ENCODE data around the gene BECN2.

BECN2 gene, protein sequence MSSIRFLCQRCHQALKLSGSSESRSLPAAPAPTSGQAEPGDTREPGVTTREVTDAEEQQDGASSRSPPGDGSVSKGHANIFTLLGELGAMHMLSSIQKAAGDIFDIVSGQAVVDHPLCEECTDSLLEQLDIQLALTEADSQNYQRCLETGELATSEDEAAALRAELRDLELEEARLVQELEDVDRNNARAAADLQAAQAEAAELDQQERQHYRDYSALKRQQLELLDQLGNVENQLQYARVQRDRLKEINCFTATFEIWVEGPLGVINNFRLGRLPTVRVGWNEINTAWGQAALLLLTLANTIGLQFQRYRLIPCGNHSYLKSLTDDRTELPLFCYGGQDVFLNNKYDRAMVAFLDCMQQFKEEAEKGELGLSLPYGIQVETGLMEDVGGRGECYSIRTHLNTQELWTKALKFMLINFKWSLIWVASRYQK

DNA sequence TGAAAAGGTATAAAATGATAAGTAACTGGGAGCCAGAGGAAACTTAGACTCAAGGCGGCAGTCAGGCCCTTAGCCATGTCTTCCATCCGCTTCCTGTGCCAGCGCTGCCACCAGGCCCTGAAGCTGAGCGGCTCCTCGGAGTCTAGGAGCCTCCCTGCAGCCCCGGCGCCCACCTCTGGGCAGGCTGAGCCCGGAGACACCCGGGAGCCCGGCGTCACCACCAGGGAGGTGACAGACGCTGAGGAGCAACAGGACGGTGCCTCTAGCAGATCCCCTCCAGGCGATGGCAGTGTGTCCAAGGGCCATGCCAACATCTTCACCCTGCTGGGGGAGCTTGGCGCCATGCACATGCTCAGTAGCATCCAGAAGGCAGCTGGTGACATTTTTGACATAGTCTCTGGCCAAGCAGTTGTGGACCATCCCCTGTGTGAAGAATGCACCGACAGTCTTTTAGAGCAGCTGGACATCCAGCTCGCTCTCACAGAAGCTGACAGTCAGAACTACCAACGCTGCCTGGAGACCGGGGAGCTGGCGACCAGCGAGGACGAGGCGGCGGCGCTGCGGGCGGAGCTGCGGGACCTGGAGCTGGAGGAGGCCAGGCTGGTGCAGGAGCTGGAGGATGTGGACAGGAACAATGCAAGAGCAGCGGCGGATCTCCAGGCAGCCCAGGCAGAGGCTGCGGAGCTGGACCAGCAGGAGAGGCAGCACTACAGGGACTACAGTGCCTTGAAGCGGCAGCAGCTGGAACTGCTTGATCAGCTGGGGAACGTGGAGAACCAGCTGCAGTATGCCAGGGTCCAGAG lies at the start of gene BECN2:
BECN2 (plus strand) TSS at position 76 of the 803 bp plus-strand sequence; CDS start at position 76, 0 bp downstream.
- ChIA-PET CTCF (interaction anchor here (0.7 to 1.8 kb wide), 5 partner anchors 23 to 497 kb away, joined by 3 to 4 read pairs (median 3); no protein-coding TSS in a partner anchor), POLR2A (no interaction called here)
- TF ChIP-seq, protein P1, sequence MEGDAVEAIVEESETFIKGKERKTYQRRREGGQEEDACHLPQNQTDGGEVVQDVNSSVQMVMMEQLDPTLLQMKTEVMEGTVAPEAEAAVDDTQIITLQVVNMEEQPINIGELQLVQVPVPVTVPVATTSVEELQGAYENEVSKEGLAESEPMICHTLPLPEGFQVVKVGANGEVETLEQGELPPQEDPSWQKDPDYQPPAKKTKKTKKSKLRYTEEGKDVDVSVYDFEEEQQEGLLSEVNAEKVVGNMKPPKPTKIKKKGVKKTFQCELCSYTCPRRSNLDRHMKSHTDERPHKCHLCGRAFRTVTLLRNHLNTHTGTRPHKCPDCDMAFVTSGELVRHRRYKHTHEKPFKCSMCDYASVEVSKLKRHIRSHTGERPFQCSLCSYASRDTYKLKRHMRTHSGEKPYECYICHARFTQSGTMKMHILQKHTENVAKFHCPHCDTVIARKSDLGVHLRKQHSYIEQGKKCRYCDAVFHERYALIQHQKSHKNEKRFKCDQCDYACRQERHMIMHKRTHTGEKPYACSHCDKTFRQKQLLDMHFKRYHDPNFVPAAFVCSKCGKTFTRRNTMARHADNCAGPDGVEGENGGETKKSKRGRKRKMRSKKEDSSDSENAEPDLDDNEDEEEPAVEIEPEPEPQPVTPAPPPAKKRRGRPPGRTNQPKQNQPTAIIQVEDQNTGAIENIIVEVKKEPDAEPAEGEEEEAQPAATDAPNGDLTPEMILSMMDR (IDR thresholded peaks at IDR 0.05; ENCODE audit: control extremely low read depth, extremely low read depth, low read depth, missing control alignments): no peak
- DNase-seq (ENCODE audit: extremely low spot score): no peak

DNA sequence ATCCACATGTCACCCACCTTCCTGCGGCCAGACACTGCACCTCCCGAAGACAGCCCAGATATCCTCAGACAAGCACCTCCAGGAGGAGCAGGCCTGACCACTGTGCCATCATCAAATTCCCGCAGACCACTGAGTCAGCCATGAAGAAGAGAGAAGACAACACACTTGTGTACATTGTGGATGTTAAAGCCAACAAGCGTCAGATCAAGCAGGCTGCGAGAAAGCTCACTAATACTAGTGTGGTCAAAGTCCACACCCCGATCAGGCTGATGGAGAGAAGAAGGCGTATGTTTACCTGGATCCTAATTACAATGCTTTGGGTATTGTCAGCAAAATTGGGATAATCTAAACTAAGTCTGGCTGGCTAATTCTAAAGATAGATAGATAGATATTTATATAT lies 41.4 kb upstream of the BECN2 start:
- POLR2A ChIA-PET: no interaction called here
- CTCF ChIA-PET: interaction anchor here (1.1 kb wide), 1 partner anchor 20 kb away, joined by 3 read pairs; no protein-coding TSS in a partner anchor
- TF ChIP-seq, protein P1 (IDR thresholded peaks at IDR 0.05; ENCODE audit: control extremely low read depth, extremely low read depth, low read depth, missing control alignments): no peak

GRCh38 chr1:241917487-241917886 lies 40.1 kb upstream of the BECN2 start:
- POLR2A ChIA-PET: no interaction called here
- DNase-seq (ENCODE audit: extremely low spot score): no peak
- TF ChIP-seq, protein P1 (IDR thresholded peaks at IDR 0.05; ENCODE audit: control extremely low read depth, extremely low read depth, low read depth, missing control alignments): no peak
- CTCF ChIA-PET: interaction anchor here (1.3 kb wide), 1 partner anchor 17 kb away, joined by 4 read pairs; no protein-coding TSS in a partner anchor

More for the DNA sequence above, 41.4 kb upstream of the BECN2 start:
- DNase-seq (ENCODE audit: extremely low spot score): no peak

GRCh38 chr1:241918879-241919278 lies 38.7 kb upstream of the BECN2 start:
- ChIA-PET POLR2A (no interaction called here), CTCF (interaction anchor here (1.3 kb wide), 1 partner anchor 18 kb away, joined by 4 read pairs; no protein-coding TSS in a partner anchor)
- TF ChIP-seq, protein P1 (IDR thresholded peaks at IDR 0.05; ENCODE audit: control extremely low read depth, extremely low read depth, low read depth, missing control alignments): no peak
- DNase-seq (ENCODE audit: extremely low spot score): no peak

DNA sequence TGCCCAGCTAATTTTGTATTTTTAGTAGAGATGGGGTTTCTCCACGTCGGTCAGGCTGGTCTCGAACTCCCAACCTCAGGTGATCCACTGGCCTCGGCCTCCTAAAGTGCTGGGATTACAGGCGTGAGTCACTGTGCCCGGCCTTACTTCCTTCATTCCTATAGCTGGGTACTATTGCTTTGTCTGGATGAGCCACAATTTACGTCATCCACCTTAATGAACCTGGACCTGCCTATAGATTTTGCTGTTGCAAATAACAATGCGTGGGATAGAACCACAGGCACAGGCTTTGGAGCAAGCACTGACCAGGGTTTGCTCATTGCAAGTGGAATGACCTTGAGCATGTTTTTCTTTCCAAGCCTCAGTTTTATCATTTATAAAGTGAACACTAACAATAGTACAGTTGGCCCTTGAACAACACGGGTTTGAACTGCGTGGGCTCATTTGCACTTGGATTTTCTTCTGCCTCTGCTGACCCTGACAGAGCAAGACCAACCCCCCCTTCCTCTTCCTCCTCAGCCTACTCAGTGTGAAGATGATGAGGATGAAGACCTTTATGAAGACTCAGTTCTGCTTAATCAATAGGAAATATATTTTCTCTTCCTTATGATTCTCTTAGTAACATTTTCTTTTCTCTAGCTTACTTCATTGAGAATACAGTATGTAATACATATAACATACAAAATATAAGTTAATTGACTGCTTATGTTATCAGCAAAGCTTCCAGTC lies 33.3 kb upstream of the BECN2 start:
- CTCF ChIA-PET: no interaction called here
- TF ChIP-seq, protein P1 (IDR thresholded peaks at IDR 0.05; ENCODE audit: control extremely low read depth, extremely low read depth, low read depth, missing control alignments): no peak
- no peak for DNase-seq (ENCODE audit: extremely low spot score)
- POLR2A ChIA-PET: no interaction called here

DNA sequence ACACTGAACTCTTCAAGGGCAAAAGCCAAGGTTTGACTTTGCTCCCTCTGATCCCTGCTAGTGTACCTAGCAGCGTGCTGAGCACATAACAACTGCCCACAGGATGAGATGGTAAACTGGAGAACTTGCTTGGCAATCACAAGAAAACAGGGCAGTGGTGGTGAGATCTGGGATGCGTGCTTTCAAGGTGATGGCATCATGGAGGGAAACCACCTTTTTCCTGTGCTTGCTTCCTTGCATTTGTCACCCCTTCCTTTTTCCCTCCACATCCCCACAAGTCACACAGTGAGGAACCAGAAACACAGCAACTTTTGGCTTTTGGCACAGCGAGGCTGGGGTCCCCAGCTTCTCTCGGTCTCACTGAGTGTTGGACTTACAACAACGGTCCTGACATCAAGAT lies 31.4 kb upstream of the BECN2 start:
- POLR2A ChIA-PET: no interaction called here
- CTCF ChIA-PET: no interaction called here
- DNase-seq (ENCODE audit: extremely low spot score): no peak
- TF ChIP-seq, protein P1 (IDR thresholded peaks at IDR 0.05; ENCODE audit: control extremely low read depth, extremely low read depth, low read depth, missing control alignments): no peak
